Activated CD4-positive, alpha-beta T cell treated with anti-CD3 and anti-CD28 coated beads, Interleukin-2, amount 50 U/mL, for 48 hours (primary cell): Measurements from ENCODE around the gene FAM32A.

ENCODE experiments used
- DNase-seq, 2 experiments: peaks; one replicate each; pipeline ENCODE4 v3.0.0-alpha.2; 2020

The FAM32A gene

GRCh38 chr19:16225279-16226183, 40.3 kb downstream of the FAM32A start:
- DNase-seq: no peak

- DNase-seq: no peak
Measured at GRCh38 chr19:16226184-16226591, 41.0 kb downstream of the FAM32A start.

GRCh38 chr19:16226878-16227836, 41.9 kb downstream of the FAM32A start:
- no peak for DNase-seq

GRCh38 chr19:16227837-16228636, 42.8 kb downstream of the FAM32A start:
- DNase-seq: no peak

GRCh38 chr19:16228637-16229321, 43.6 kb downstream of the FAM32A start:
- DNase-seq: no peak

GRCh38 chr19:16229322-16229641, 44.1 kb downstream of the FAM32A start:
- DNase-seq: no peak

- DNase-seq: no peak
Measured at GRCh38 chr19:16232127-16232526, 46.9 kb downstream of the FAM32A start.

GRCh38 chr19:16232568-16232967, 47.4 kb downstream of the FAM32A start:
- DNase-seq: no peak

- no peak for DNase-seq
Measured at GRCh38 chr19:16233081-16233776, 48.0 kb downstream of the FAM32A start.

GRCh38 chr19:16233836-16234551, 48.8 kb downstream of the FAM32A start:
- no peak for DNase-seq

- no peak for DNase-seq
Measured at GRCh38 chr19:16234552-16235445, 49.6 kb downstream of the FAM32A start.

GRCh38 chr19:16235811-16236652, 50.8 kb downstream of the FAM32A start:
- DNase-seq: no peak
